Epidermal melanocyte (primary cell): ENCODE measurements around the gene POT1.

Source experiments
- DNase-seq: peaks from one replicate; pipeline ENCODE4 v3.0.0; 2011; ENCODE audit warnings: low spot score; ENCODE audit not compliant: insufficient read length

The POT1 gene

GRCh38 chr7:124775422-124775821, 154.2 kb downstream of the POT1 start:
- DNase-seq = no peak

- DNase-seq = no peak
Measured at GRCh38 chr7:124773938-124774337, 155.7 kb downstream of the POT1 start.

- no peak for DNase-seq
Measured at GRCh38 chr7:124773339-124773738, 156.3 kb downstream of the POT1 start.
